Aorta (tissue), 5 donors: ENCODE data around the gene PFDN5. TPM values are rescaled to one million over a fixed set of nuclear protein-coding genes. Genes with fewer than 3 reads are reported as not detected.
"Not testable (repeated sequence)": the region's sequence is repeated elsewhere in the genome, so short reads cannot be mapped to it uniquely, and the experiment has no call there.

Source experiments
- ATAC-seq: fragments of 200-7000 bp; cut with Tn5 transposase; one replicate; pipeline ENCODE4 v1.9.1; 2022; ENCODE audit warnings: moderate library complexity; ENCODE audit not compliant: low FRiP score
- DNase-seq, 2 donors: peaks; one replicate each; pipeline ENCODE4 v3.0.0-alpha.2; 2020
- H3K27ac ChIP-seq, 2 donors: one replicate each; pipeline ENCODE4 v1.5.1; 2013; ENCODE audit warnings: low read length in 2 of 2, mild to moderate bottlenecking in 2 of 2, moderate library complexity in 2 of 2, control low read depth in 1 of 2, inconsistent platforms in 1 of 2, low read depth in 1 of 2
- H3K27me3 ChIP-seq, 2 donors: one replicate each; pipeline ENCODE4 v1.6.1; 2013; ENCODE audit warnings: control low read depth in 1 of 2, low read length in 1 of 2, mild to moderate bottlenecking in 1 of 2, moderate library complexity in 1 of 2; ENCODE audit not compliant: insufficient read depth in 2 of 2, control insufficient read depth in 1 of 2
- H3K36me3 ChIP-seq, 2 donors: one replicate each; pipeline ENCODE4 v1.6.1; 2013; ENCODE audit warnings: control low read depth in 1 of 2, low read length in 1 of 2, mild to moderate bottlenecking in 1 of 2; ENCODE audit not compliant: insufficient read depth in 2 of 2, control insufficient read depth in 1 of 2
- H3K4me1 ChIP-seq, 2 donors: one replicate each; pipeline ENCODE4 v1.6.1; 2013; ENCODE audit warnings: low read length in 2 of 2, control low read depth in 1 of 2, mild to moderate bottlenecking in 1 of 2, moderate library complexity in 1 of 2; ENCODE audit not compliant: insufficient read depth in 2 of 2, control insufficient read depth in 1 of 2
- H3K4me3 ChIP-seq, 2 donors: one replicate each; pipeline ENCODE4 v1.5.1; 2013; ENCODE audit warnings: low read length in 2 of 2, control low read depth in 1 of 2, mild to moderate bottlenecking in 1 of 2
- H3K9me3 ChIP-seq: one replicate; pipeline ENCODE4 v1.6.1; 2013; ENCODE audit warnings: mild to moderate bottlenecking, low read length; ENCODE audit not compliant: control insufficient read depth
- WGBS, 2 donors: extraction: QIAGEN DNeasy Blood & Tissue Kit; methylation state at CpG; one replicate each; pipeline ENCODE4 v1.1.7; 2013; 5-methylcytosine and 5-hydroxymethylcytosine counted together
- intact Hi-C, 2 donors: fragments of 100-400 bp; cut with DNase I; formaldehyde crosslinking; loops; one replicate each; pipeline versions ENCODE4 v1.14.2 to v1.15.0; 2022
- polyA plus RNA-seq, 2 donors: library from polyadenylated mRNA; stranded (reverse); fragments of 200-250 nt; gene quantifications; one replicate each; pipeline ENCODE4 v1.2.3, GENCODE V29; 2013
- total RNA-seq, 2 donors: library from RNA; stranded (reverse); fragmentation: NEBNext Ultra II Directional; extraction: Animal tissue kit (Norgen Biotek cat#: 25700); gene quantifications; one replicate each; pipeline ENCODE4 v1.2.1, GENCODE V29; 2021
- donor health status: healthy with polysubstance abuse.
- donor health status: Bipolar disorder and iron deficiency.
- donor health status: DM: no; HTN: no; CAD: no.
- donor health status: DM: no; HTN: no; CAD: no.
- donor health status: DM: yes; HTN: yes; CAD: no.

Gene PFDN5
- total and polyA plus RNA-seq, 4 donors, result 386 to 3,916 (median 1,047) TPM

GRCh38 chr12:53297106-53297505 lies 1.8 kb downstream of the PFDN5 start:
- not testable (repeated sequence) for H3K4me3 ChIP-seq, DNase-seq, H3K9me3 ChIP-seq, H3K27me3 ChIP-seq, ATAC-seq, H3K36me3 ChIP-seq, H3K27ac ChIP-seq, H3K4me1 ChIP-seq
- intact Hi-C loops, result loop anchor here in 1 of 2 donors (10.0 kb wide), 1 partner anchor 232 kb away; no protein-coding TSS in a partner anchor
- 91 to 94% methylated on average over 10 of the region's 10 CpGs for WGBS, 2 donors

GRCh38 chr12:53298164-53298563 lies 2.8 kb downstream of the PFDN5 start:
- Histone ChIP-seq H3K9me3 (no peaks in the 10 kb centered on the region), H3K27ac (no peak overlapping the region), H3K36me3 (peaks cover 0 to under 1% of the 10 kb centered on the region in 2 donors), H3K27me3 (no peaks in the 10 kb centered on the region), H3K4me3 (no peak overlapping the region), H3K4me1 (no peaks in the 10 kb centered on the region)
- no peak for ATAC-seq
- 58 to 63% methylated on average over 5 of the region's 5 CpGs for WGBS, 2 donors
- intact Hi-C loops, result loop anchor here in 1 of 2 donors (10.0 kb wide), 1 partner anchor 233 kb away; no protein-coding TSS in a partner anchor
- no peak for DNase-seq

DNA sequence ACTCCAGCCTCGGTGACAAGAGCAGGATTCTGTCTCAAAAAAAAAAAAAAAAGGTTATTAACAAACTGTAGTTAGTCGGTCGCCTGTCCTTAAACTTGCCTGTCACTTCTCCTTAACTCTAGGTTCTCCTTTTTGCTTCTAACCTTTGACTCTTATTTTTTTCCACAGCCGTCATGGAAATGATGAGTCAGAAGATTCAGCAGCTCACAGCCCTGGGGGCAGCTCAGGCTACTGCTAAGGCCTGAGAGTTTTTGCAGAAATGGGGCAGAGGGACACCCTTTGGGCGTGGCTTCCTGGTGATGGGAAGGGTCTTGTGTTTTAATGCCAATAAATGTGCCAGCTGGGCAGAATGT lies 3.7 kb downstream of the PFDN5 start:
- H3K4me1 ChIP-seq, result no peaks in the 10 kb centered on the region
- DNase-seq, result peak in 1 of 2 donors; percentile 58

DNA sequence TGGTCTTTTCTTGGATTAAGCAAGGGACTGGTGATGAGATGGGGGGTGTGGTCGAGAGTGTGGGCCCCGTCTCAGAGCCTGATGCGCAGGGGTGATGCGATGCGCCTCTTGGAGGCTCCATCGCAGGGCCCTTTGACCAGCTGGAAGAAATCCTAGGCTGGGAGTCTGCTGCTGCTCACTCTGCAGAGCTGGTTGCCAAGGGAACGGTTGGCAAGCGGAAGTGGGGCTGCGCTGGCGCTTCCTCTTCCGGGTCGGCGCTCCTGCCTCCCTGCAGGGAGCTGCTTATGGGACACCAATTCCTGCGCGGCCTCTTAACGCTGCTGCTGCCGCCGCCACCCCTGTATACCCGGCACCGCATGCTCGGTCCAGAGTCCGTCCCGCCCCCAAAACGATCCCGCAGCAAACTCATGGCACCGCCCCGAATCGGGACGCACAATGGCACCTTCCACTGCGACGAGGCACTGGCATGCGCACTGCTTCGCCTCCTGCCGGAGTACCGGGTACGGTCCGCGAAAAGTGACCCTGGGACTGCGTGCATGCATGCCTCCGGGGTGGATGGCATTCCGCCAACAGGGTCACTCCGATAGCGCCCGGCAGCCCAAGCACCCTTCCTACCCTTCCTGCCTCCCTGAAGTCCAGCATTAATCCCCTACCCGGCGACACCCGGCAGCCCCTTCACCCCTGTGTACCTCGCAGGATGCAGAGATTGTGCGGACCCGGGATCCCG lies 4.3 kb downstream of the PFDN5 start, which contains the start of gene MYG1:
Gene MYG1, plus strand, starts transcription at position 242 of the 727 bp plus-strand sequence. Its CDS starts 43 bp downstream, at position 285.
- peak within 1 kb of the TSS in 1 of 2 donors; percentile 31 for H3K27ac ChIP-seq
- DNase-seq (peak; percentile 94 to 96), ATAC-seq (peak; percentile 89)
- peaks cover 0 to 2% of the 10 kb centered on the region in 2 donors for H3K36me3 ChIP-seq
- H3K4me3 ChIP-seq, result peak within 1 kb of the TSS; percentile 29 to 50
- H3K27me3 ChIP-seq, result no peaks in the 10 kb centered on the region
- no peaks in the 10 kb centered on the region for H3K4me1 ChIP-seq
- 1 to 2% methylated on average over 50 to 51 of the region's 51 CpGs for WGBS, 2 donors
- intact Hi-C loops, result loop anchor here in 1 of 2 donors (10.0 kb wide), 1 partner anchor 235 kb away; no protein-coding TSS in a partner anchor
- no peaks in the 10 kb centered on the region for H3K9me3 ChIP-seq

More for the DNA sequence above, 3.7 kb downstream of the PFDN5 start:
- Histone ChIP-seq H3K9me3 (no peaks in the 10 kb centered on the region), H3K27ac (peak overlapping the region in 1 of 2 donors; percentile 4), H3K36me3 (peaks cover 0 to 2% of the 10 kb centered on the region in 2 donors), H3K4me3 (no peak overlapping the region), H3K27me3 (no peaks in the 10 kb centered on the region)
- intact Hi-C loops, result loop anchor here in 1 of 2 donors (10.0 kb wide), 1 partner anchor 234 kb away; no protein-coding TSS in a partner anchor
- no peak for ATAC-seq
- WGBS, 2 donors, result 58 to 70% methylated on average over 5 of the region's 5 CpGs

- peak overlapping the region in 1 of 2 donors; percentile 31 for H3K27ac ChIP-seq
- intact Hi-C loops, result no loop called here
- H3K36me3 ChIP-seq, result peaks cover 0 to 2% of the 10 kb centered on the region in 2 donors
- 0 to 1% methylated on average over 12 of the region's 12 CpGs for WGBS, 2 donors
- ATAC-seq (no peak), DNase-seq (no peak)
- H3K27me3 ChIP-seq, result no peaks in the 10 kb centered on the region
- no peaks in the 10 kb centered on the region for H3K9me3 ChIP-seq
- H3K4me3 ChIP-seq, result peak overlapping the region; percentile 29 to 50
- H3K4me1 ChIP-seq, result no peaks in the 10 kb centered on the region
These were observed 4.8 kb downstream of the PFDN5 start for GRCh38 chr12:53300187-53300586.

DNA sequence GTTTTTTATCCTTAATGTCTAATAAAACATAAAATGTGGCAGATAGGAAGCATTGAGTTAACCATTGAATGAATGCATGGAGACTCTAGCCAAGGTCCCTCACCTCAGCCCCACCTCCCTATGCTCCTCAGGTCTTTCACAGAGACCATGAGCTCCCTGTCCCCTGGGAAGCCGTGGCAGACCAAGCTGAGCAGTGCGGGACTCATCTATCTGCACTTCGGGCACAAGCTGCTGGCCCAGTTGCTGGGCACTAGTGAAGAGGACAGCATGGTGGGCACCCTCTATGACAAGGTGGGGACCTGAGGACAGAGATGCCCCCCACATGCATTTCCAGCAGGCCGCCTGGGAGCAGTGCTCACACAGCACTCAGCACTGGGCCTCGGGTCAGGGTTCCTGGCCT lies 7.6 kb downstream of the PFDN5 start:
- H3K36me3 ChIP-seq, result peaks cover 2 to 9% of the 10 kb centered on the region in 2 donors
- H3K4me3 ChIP-seq, result no peak overlapping the region
- H3K27ac ChIP-seq, result no peak overlapping the region
- ATAC-seq, result no peak
- H3K27me3 ChIP-seq, result no peaks in the 10 kb centered on the region
- intact Hi-C loops, result no loop called here
- H3K9me3 ChIP-seq, result no peaks in the 10 kb centered on the region
- DNase-seq, result no peak
- no peaks in the 10 kb centered on the region for H3K4me1 ChIP-seq
- WGBS, 2 donors, result 81 to 84% methylated on average over 5 of the region's 5 CpGs

- no peak for ATAC-seq
- DNase-seq, result no peak
- Histone ChIP-seq H3K4me1 (no peaks in the 10 kb centered on the region), H3K27me3 (no peaks in the 10 kb centered on the region), H3K27ac (no peak overlapping the region), H3K36me3 (peaks cover 2 to 13% of the 10 kb centered on the region in 2 donors), H3K9me3 (no peaks in the 10 kb centered on the region), H3K4me3 (no peak overlapping the region)
- intact Hi-C loops, result no loop called here
- 89 to 92% methylated on average over 10 of the region's 10 CpGs for WGBS, 2 donors
These were observed 11.5 kb downstream of the PFDN5 start for GRCh38 chr12:53306826-53307225.

- no peak for DNase-seq
- Histone ChIP-seq H3K36me3 (peaks cover 2 to 11% of the 10 kb centered on the region in 2 donors), H3K4me1 (no peaks in the 10 kb centered on the region), H3K27ac (no peak overlapping the region), H3K27me3 (no peaks in the 10 kb centered on the region), H3K9me3 (no peaks in the 10 kb centered on the region), H3K4me3 (no peak overlapping the region)
- intact Hi-C loops, result no loop called here
- WGBS, 2 donors, result 67 to 70% methylated on average over 4 of the region's 4 CpGs
- ATAC-seq, result no peak
These were observed 12.9 kb downstream of the PFDN5 start for GRCh38 chr12:53308276-53308675.

GRCh38 chr12:53313996-53314395 lies 18.7 kb downstream of the PFDN5 start:
- Histone ChIP-seq H3K27ac (no peak overlapping the region), H3K4me1 (no peaks in the 10 kb centered on the region), H3K9me3 (no peaks in the 10 kb centered on the region), H3K36me3 (peaks cover 0 to 11% of the 10 kb centered on the region in 2 donors), H3K4me3 (no peak overlapping the region), H3K27me3 (no peaks in the 10 kb centered on the region)
- ATAC-seq, result no peak
- 65 to 98% methylated on average over 2 to 3 of the region's 3 CpGs for WGBS, 2 donors
- no peak for DNase-seq
- intact Hi-C loops, result no loop called here
